ENCODE measurements around the gene SETBP1.

- TF ChIP-seq POLR2AphosphoS5 (IDR thresholded peaks at IDR 0.05; ENCODE audit: low read depth, low read length) (no peak), ZNF274 (IDR thresholded peaks at IDR 0.05; ENCODE audit: borderline replicate concordance, extremely low read depth, low read length) (no peak), SIRT6 (IDR thresholded peaks at IDR 0.05; ENCODE audit: low read length) (no peak), SIN3A (conservative IDR thresholded peaks at IDR 0.05 in 1 of 2, IDR thresholded peaks at IDR 0.05 in 1 of 2; ENCODE audit: low read depth in 1 of 2, low read length in 2 of 2) (no peak), JUN (IDR thresholded peaks at IDR 0.05; ENCODE audit: low read depth, low read length) (no peak), KDM1A (IDR thresholded peaks at IDR 0.05; ENCODE audit: borderline replicate concordance, low read length) (no peak), GABPA (IDR thresholded peaks at IDR 0.05; ENCODE audit: borderline replicate concordance, insufficient read depth, low read length) (no peak), RAD21 (IDR thresholded peaks at IDR 0.05 in 1 of 2, conservative IDR thresholded peaks at IDR 0.05 in 1 of 2; ENCODE audit: low read depth in 2 of 2, low read length in 2 of 2) (no peak), JUND (IDR thresholded peaks at IDR 0.05; ENCODE audit: low read length) (no peak), HDAC2 (IDR thresholded peaks at IDR 0.05; ENCODE audit: borderline replicate concordance in 1 of 2, low read depth in 2 of 2, low read length in 2 of 2) (no peak), RFX5 (IDR thresholded peaks at IDR 0.05; ENCODE audit: borderline replicate concordance, low read depth, low read length) (no peak), POLR2A (IDR thresholded peaks at IDR 0.05; ENCODE audit: control extremely low read depth in 1 of 2, low read depth in 2 of 2, low read length in 2 of 2) (no peak), TAF7 (optimal IDR thresholded peaks at IDR 0.05; ENCODE audit: borderline replicate concordance, low read depth, low read length) (no peak)
- TF ChIP-seq, protein P1, sequence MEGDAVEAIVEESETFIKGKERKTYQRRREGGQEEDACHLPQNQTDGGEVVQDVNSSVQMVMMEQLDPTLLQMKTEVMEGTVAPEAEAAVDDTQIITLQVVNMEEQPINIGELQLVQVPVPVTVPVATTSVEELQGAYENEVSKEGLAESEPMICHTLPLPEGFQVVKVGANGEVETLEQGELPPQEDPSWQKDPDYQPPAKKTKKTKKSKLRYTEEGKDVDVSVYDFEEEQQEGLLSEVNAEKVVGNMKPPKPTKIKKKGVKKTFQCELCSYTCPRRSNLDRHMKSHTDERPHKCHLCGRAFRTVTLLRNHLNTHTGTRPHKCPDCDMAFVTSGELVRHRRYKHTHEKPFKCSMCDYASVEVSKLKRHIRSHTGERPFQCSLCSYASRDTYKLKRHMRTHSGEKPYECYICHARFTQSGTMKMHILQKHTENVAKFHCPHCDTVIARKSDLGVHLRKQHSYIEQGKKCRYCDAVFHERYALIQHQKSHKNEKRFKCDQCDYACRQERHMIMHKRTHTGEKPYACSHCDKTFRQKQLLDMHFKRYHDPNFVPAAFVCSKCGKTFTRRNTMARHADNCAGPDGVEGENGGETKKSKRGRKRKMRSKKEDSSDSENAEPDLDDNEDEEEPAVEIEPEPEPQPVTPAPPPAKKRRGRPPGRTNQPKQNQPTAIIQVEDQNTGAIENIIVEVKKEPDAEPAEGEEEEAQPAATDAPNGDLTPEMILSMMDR (IDR thresholded peaks at IDR 0.05; ENCODE audit: control extremely low read depth in 1 of 3, insufficient read depth in 1 of 3, low read depth in 1 of 3, low read length in 3 of 3), result no peak
Observed at GRCh38 chr18:44897411-44897810, 216.7 kb downstream of the SETBP1 start.

Measured in H1 (cell line).